GM21390 (cell line): ENCODE data around the gene SP6.

Experiments
- ATAC-seq: cut with Tn5 transposase; IDR thresholded peaks from one replicate; pipeline ENCODE4 v1.9.1; 2021; ENCODE audit not compliant: unreplicated experiment

SP6 gene

GRCh38 chr17:47838636-47839035, 12.3 kb downstream of the SP6 start:
- no peak for ATAC-seq

GRCh38 chr17:47837401-47838039, 13.4 kb downstream of the SP6 start:
- no peak for ATAC-seq

GRCh38 chr17:47836601-47837000, 14.4 kb downstream of the SP6 start:
- ATAC-seq = no peak

- ATAC-seq = no peak
These were observed 16.2 kb downstream of the SP6 start for GRCh38 chr17:47834756-47835155.

- ATAC-seq = no peak
These were observed 19.0 kb downstream of the SP6 start for GRCh38 chr17:47831934-47832327.

GRCh38 chr17:47831003-47831933, 19.7 kb downstream of the SP6 start, which contains the start of the genes LRRC46 and MRPL10:
Gene LRRC46 (plus strand): TSS chr17:47831670. CDS start chr17:47831990, 320 bp downstream.
Gene MRPL10 (minus strand): TSS chr17:47831541. CDS start chr17:47831511, 30 bp downstream.
- peak; percentile 83 for ATAC-seq

GRCh38 chr17:47830396-47831002, 20.5 kb downstream of the SP6 start:
- ATAC-seq = no peak

- ATAC-seq = no peak
These were observed 21.1 kb downstream of the SP6 start for GRCh38 chr17:47829870-47830269.

GRCh38 chr17:47823519-47823918, 27.4 kb downstream of the SP6 start:
- no peak for ATAC-seq

- ATAC-seq = no peak
These were observed 28.2 kb downstream of the SP6 start for GRCh38 chr17:47822785-47823184.

GRCh38 chr17:47821424-47822391, 29.3 kb downstream of the SP6 start, which contains the start of gene OSBPL7:
Gene OSBPL7 (minus strand): TSS chr17:47821794. CDS start chr17:47820278, 1,516 bp downstream.
- ATAC-seq = peak; percentile 88

- no peak for ATAC-seq
These were observed 29.9 kb downstream of the SP6 start for GRCh38 chr17:47821031-47821423.

- no peak for ATAC-seq
These were observed 30.8 kb downstream of the SP6 start for GRCh38 chr17:47820033-47820789.

- no peak for ATAC-seq
These were observed 31.5 kb downstream of the SP6 start for GRCh38 chr17:47819475-47819874.

- no peak for ATAC-seq
These were observed 32.8 kb downstream of the SP6 start for GRCh38 chr17:47818002-47818695.

GRCh38 chr17:47816947-47817346, 34.0 kb downstream of the SP6 start:
- ATAC-seq = no peak

GRCh38 chr17:47816111-47816735, 34.7 kb downstream of the SP6 start:
- ATAC-seq = no peak

GRCh38 chr17:47815106-47815918, 35.7 kb downstream of the SP6 start:
- no peak for ATAC-seq
